ENCODE results near the gene WFDC1.

WFDC1 gene

DNA sequence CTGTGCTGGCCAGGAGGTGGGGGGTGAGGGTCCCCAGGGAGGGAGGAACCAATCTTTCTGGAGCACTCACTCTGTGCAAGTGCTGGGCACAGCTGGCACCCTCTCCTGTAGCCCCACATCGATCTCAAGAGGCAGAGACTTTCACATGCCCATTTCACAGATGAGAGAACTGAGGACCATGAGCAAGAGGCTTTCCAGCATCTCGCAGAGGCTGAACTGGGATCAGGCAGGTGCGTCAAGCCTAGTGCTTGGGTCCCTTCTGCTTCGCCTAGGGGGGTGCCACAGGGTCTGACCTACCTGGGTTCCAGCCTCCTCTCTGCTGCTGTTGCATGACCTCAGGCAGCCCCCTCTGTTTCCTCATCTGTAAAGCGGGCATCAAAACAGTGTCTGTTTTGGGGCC lies 1.3 kb upstream of the WFDC1 start:
- TF ChIP-seq, protein P1, sequence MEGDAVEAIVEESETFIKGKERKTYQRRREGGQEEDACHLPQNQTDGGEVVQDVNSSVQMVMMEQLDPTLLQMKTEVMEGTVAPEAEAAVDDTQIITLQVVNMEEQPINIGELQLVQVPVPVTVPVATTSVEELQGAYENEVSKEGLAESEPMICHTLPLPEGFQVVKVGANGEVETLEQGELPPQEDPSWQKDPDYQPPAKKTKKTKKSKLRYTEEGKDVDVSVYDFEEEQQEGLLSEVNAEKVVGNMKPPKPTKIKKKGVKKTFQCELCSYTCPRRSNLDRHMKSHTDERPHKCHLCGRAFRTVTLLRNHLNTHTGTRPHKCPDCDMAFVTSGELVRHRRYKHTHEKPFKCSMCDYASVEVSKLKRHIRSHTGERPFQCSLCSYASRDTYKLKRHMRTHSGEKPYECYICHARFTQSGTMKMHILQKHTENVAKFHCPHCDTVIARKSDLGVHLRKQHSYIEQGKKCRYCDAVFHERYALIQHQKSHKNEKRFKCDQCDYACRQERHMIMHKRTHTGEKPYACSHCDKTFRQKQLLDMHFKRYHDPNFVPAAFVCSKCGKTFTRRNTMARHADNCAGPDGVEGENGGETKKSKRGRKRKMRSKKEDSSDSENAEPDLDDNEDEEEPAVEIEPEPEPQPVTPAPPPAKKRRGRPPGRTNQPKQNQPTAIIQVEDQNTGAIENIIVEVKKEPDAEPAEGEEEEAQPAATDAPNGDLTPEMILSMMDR (IDR thresholded peaks at IDR 0.05; ENCODE audit: control extremely low read depth, extremely low read depth, low read depth, missing control alignments) = no peak
- DNase-seq (ENCODE audit: extremely low spot score) = no peak
- ChIA-PET CTCF (no interaction called here), POLR2A (no interaction called here)

DNA sequence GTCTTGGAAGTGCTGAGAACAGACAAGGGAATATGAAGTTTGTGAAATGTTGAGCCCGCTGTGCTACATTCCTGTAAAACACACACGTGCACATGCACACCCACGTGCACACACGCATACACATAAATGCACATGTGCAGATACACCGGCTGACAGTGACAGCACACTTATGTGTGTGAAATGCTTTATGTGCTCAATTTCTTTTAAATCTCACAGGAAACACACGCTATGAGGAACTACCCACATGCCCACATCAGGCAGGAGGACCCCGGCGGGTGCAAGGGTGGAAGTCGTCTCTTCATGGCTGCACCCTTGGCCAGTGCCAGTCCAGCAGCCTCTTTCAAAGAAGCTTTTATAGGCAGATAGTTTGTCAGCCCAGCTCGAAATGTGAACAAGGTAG lies 561 bp upstream of the WFDC1 start:
- CTCF ChIA-PET = interaction anchor here (1.3 kb wide), 1 partner anchor 17 kb away, joined by 4 read pairs; no protein-coding TSS in a partner anchor
- DNase-seq (ENCODE audit: extremely low spot score) = no peak
- POLR2A ChIA-PET = no interaction called here
- TF ChIP-seq, protein P1 (IDR thresholded peaks at IDR 0.05; ENCODE audit: control extremely low read depth, extremely low read depth, low read depth, missing control alignments) = no peak

DNA sequence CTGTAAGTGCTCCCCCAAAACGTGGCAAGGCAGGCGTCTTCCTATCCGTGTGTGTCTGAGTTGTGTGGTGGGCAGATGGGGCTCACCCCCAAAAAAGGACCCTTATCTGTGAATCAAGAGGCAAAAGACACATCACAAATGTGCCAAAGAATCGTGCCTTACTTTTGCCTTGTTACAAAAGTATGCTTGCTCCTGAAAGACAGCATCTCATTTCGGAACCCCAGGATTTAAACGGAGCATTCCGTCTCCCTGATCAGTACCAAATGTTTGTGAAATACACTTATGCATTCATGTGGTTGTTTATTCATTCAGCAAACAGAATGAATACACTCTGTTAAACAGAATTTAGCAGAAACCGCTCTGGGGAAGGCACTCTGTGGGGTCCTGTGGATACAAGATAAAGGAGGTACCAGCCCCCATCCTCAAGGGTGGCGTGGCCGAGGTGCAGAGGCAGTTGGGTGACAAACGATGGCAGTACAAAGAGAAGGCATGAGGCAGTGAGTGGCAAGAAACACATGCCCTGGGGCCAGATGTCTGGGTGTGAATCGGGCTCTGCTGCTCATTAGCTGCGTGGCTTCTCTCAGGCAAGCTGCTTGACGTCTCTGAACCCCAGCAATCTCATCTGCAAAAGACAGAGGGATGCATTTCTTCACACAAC lies 654 bp downstream of the WFDC1 start:
- ChIA-PET CTCF (interaction anchor here (1.3 kb wide), 1 partner anchor 19 kb away, joined by 4 read pairs; no protein-coding TSS in a partner anchor), POLR2A (no interaction called here)
- DNase-seq (ENCODE audit: extremely low spot score) = no peak
- TF ChIP-seq, protein P1 (IDR thresholded peaks at IDR 0.05; ENCODE audit: control extremely low read depth, extremely low read depth, low read depth, missing control alignments) = no peak

DNA sequence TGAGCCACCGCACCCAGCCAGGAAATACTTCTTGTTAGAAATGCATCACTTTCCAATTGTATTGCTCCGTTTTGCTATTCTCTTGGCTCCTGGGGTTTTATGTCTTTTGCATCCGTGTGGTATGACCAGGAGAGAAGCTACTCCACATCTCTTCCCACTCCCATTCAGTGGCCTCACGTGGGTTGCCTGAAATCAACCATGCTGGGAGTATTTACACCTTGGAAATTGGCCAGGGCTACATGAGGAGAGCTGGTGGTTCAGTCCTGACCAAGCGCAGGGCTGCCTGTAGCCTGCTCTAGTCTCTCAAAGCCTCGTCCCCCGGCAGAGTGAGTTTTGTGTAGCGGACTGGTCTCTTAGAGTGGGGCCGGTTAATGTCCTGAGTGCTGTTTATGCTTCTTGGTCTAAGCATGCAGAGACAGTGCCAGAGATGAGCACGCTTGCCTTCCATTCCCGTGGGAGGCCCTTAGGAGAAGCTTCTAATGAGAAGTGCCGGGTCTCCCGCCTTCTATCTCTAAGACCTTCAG lies 3.8 kb downstream of the WFDC1 start:
- no peak for DNase-seq (ENCODE audit: extremely low spot score)
- POLR2A ChIA-PET = no interaction called here

DNA sequence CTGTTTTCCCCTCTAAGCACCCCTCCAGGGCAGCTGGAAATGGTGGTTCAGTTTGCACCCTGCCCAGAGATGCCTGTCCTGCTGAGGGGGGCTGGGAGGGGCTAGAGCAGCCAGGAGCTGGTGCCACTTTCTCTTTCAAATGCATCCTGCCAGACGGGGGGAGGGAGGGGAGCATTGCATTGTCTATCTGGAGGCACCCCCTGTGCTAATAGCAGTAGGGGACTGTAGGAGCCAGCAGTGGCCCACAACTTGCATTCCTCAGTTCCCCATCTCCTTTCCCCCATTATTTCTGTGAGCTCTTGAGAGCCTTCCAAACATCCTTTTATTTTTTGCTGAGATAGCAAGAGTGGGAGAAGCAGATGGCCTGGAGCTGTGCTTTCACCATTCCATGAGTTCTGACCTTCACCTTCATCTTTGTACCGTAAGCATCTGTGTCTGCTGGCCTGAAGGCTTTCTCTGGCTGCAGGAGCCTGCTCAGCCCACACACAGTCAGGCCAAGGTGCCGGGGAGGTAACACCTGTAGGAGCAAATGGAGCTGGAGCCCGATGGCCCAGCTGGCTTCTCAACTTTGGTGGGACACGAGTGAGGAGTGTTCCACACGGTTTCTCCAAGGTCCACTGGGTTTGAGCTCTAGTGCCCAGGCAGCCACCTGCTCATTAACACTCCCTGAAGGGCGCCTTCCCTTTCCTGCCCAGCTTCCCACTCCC lies 5.2 kb downstream of the WFDC1 start:
- CTCF ChIA-PET = no interaction called here
- TF ChIP-seq, protein P1 (IDR thresholded peaks at IDR 0.05; ENCODE audit: control extremely low read depth, extremely low read depth, low read depth, missing control alignments) = no peak
- no peak for DNase-seq (ENCODE audit: extremely low spot score)
- POLR2A ChIA-PET = no interaction called here

More for the DNA sequence above, 3.8 kb downstream of the WFDC1 start:
- CTCF ChIA-PET = interaction anchor here (0.7 kb wide), 1 partner anchor 22 kb away, joined by 3 read pairs; no protein-coding TSS in a partner anchor
- TF ChIP-seq, protein P1 (IDR thresholded peaks at IDR 0.05; ENCODE audit: control extremely low read depth, extremely low read depth, low read depth, missing control alignments) = no peak

DNA sequence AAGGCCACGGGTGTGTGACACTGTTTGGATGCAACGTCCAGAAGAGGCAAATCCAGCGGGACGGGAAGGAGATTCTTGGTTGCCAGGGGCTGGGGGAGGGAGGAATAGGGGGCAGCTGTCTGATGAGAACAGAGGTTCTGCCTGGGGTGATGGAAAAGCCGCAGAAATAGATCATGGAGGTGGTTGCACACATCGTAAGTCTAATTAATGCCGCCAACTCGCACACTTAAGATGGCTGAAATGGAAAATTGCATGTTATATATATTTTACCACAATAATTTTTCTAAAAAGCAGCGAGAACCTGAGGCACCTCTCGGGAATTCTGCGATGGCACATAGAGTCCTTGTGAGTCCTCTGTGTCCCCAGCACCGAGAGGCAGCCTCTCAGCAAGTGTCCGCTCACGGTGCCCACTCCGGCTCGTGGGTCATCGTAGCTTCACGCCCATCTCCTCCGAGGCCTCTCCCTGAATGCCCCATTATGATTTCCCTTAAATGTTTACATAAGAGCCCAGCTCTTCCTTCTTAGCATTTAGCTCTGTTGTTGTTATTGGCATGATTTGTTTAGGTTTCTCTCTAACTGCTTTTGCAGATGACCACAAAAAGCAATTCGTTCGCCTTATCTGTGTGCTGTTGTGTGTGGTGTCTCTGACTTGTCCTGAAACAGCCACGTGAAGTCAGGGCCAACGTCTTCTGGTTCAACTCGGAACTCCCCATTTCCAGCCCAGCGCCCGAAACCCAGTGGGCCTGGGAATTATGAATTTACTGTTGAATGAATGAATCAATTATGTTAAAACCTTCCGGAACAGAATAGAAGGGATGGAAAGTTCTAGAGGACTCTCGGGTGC lies 7.7 kb downstream of the WFDC1 start:
- TF ChIP-seq, protein P1 (IDR thresholded peaks at IDR 0.05; ENCODE audit: control extremely low read depth, extremely low read depth, low read depth, missing control alignments) = no peak
- no peak for DNase-seq (ENCODE audit: extremely low spot score)
- ChIA-PET POLR2A (no interaction called here), CTCF (no interaction called here)

Data from GM10248 (cell line).